Measurements from ENCODE around the gene SLC35G4.

GRCh38 chr18:11586896-11587295 lies 22.5 kb upstream of the SLC35G4 start:
- no peak for TF ChIP-seq CTCF (IDR thresholded peaks at IDR 0.05)
- TF ChIP-seq POLR2A (IDR thresholded peaks at IDR 0.05), result no peak

All from lower leg skin (tissue), 3 donors.